ENCODE results near the gene PYGO2.
"Not testable (repeated sequence)": the region's sequence is repeated elsewhere in the genome, so short reads cannot be mapped to it uniquely, and the experiment has no call there.

The PYGO2 gene

GRCh38 chr1:154908937-154909336 is 52.6 kb downstream of the PYGO2 start:
- in situ Hi-C loops (cut with HindIII; ENCODE audit: low pct_unique_long_range_greater_than_20kb, low sequenced_read_pairs), result no loop called here
- DNase-seq (ENCODE audit: low read depth in 1 of 2, low spot score in 1 of 2), result no peak
- TF ChIP-seq JUND (IDR thresholded peaks at IDR 0.05; ENCODE audit: low read depth), result no peak

GRCh38 chr1:154908129-154908528 is 53.5 kb downstream of the PYGO2 start:
- DNase-seq (ENCODE audit: low read depth in 1 of 2, low spot score in 1 of 2), result peak in 1 of 2 experiments; percentile 16
- in situ Hi-C loops (cut with HindIII; ENCODE audit: low pct_unique_long_range_greater_than_20kb, low sequenced_read_pairs), result not testable (repeated sequence)

Data from T47D (cell line).